ENCODE results near the gene KIF3C.

GRCh38 chr2:25964891-25965290 is 17.4 kb downstream of the KIF3C start:
- TF ChIP-seq GATA2 (IDR thresholded peaks at IDR 0.05; ENCODE audit: low read depth, low read length), result no peak
- no peak for TF ChIP-seq GATA3 (IDR thresholded peaks at IDR 0.05; ENCODE audit: low read depth, low read length)

Data from SH-SY5Y (cell line).